HG03196 (cell line): ENCODE results near the gene SEC14L1.

Experiments used
- ATAC-seq: cut with Tn5 transposase; IDR thresholded peaks from one replicate; pipeline ENCODE4 v1.9.1; 2021; ENCODE audit not compliant: unreplicated experiment

SEC14L1 gene

DNA sequence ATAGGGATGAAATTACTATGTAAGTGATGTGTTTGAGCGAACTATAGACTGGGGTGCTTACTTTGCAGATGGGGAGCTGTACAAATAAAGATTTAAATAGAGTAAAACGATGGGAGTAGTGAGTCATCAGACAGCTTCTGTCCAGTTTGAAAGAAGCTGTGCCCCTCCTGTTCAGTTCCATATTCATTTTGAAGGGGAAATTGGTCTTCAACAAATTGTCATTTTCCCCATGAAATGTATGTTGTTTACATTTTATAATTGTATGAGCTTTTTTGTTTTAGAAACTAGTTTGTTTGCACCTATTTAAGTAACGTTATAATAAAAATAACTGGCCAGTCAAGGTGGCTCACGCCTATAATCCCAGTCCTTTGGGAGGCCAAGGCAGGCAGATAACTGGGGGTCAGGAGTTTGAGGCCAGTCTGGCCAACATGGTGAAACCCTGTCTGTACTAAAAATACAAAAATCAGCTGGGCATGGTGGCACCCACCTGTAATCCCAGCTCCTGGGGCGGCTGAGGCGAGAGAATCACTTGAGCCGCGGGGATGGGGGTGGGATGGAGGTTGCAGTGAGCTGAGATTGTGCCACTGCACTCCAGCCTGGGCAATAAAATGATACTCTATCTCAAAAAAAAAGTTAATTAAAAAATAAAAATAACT, 20.2 kb downstream of the SEC14L1 start:
- no peak for ATAC-seq

DNA sequence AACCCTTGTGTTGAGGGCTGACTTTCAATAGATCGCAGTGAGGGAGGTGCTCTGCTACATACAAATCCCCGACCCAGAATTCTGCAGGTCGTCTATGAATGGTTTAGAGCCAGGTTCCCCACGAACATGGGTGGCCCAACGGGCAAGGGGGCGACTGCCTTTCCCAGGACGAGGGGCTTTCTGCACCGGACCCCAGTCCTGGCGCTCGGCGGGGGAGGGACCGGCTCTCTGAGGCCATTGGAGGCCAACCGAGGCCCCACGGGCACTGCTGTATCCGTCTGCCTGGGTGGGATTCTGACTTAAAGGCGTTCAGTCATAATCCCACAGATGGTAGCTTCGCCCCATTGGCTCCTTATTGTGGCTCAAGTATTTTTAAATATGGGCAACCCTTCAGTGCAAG, 21.2 kb downstream of the SEC14L1 start:
- no peak for ATAC-seq

DNA sequence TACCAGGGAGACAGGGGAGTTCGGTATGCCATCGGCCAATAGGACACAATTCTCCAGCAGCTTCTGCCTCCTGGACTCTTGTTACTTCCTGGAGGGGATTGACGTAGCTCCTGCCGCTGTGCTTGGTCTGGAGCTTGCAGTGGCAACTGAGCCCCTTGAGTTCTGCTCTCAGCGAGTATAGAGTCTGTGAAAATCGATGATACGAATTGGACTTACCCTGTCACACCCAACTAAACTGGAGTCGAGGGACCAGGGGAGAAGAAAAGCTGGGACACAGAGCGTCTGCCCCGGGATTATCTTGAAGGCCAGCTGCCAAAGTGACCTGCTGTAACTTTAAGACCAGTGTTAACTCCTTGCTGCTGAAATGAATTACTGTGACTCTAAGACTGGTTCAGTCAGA, 22.2 kb downstream of the SEC14L1 start:
- ATAC-seq, result no peak

- no peak for ATAC-seq
Measured at GRCh38 chr17:77163511-77164280, 22.9 kb downstream of the SEC14L1 start.

DNA sequence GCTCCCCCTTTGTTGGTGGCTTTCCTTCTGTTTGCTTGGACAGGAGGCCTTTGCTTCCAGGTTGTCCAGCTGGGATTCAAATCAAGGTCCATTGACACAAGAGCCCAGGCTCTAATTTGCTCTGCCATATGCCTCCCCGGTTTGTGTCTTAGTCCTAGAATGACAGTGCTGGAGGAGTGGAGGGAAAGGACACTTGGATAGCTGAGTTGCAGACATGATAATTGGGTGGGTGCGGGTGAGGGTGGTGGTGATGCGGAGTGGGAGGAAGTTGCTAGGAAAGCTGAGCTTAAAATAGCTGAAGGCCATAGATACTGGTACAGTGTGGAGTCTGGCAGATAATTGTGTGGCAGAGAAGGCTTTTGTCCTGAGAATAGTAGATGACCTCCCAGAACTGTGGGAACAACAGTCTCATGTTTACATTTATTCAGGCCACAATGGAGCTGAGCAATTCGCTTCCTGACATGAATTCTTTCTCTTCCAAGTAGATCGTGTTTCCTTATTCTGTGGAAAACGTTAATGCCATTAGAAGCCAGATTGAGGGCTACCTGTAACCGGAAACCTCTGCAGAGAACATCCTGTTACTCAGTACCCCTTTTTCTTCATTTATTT, 23.8 kb downstream of the SEC14L1 start:
- no peak for ATAC-seq

DNA sequence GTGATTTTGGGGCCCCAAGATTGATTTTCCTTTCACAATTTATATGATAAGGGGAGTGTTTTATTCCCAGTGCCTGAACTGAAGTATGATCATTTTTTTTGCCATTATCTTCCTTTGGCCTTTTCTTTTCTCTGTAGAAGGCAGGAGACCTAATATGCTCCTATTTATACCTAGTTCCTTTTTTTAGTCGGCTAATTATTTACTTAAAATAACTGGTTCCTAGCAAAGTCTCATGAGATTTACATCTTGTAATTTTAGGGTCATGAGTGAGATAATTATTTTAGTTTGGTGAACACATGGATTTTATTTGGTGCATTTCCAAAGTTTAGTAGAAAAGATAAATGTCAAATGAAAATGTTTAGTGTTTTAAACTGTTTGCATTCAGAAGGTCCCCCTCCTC, 24.8 kb downstream of the SEC14L1 start:
- no peak for ATAC-seq

DNA sequence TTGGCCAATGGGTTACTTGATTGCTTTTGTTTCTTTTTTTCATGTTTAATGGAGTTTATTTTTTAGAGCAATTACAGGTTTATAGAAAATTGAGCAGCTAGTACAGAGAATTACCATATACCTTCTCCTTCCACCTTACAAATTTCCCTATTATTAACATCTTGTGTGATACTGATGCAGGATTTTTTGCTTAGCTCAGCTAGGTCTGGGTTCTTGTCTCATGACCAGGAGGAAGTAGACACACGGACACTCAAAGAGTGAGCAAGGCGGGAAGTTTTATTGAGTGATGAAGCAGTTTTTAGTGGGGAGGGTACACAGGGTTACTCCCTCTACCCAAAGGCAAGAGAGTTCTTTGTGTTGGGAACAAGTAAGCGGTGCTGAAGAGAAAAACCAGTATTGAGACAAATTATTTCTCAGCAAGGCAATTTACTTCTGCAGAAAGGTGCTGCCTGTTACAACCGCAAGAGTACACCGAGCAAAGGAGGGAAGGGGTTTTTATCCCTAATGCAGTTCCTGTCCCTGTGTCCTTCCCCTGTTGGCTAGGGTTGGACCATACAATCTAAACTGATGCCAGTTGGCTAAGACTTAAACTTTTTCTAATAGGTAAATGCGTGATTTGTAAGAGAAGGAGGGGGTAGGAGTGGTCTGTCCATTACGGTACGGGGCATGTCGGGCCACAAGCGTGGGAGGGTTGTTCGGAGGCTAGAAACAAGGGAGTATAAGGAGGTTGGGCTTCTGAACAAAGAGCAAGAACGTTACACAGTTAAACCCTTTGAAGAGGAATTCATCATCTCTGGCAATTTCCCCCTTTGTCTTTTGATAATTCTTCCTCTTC, 26.9 kb downstream of the SEC14L1 start:
- ATAC-seq, result no peak

GRCh38 chr17:77173104-77173503, 32.3 kb downstream of the SEC14L1 start:
- ATAC-seq, result no peak

DNA sequence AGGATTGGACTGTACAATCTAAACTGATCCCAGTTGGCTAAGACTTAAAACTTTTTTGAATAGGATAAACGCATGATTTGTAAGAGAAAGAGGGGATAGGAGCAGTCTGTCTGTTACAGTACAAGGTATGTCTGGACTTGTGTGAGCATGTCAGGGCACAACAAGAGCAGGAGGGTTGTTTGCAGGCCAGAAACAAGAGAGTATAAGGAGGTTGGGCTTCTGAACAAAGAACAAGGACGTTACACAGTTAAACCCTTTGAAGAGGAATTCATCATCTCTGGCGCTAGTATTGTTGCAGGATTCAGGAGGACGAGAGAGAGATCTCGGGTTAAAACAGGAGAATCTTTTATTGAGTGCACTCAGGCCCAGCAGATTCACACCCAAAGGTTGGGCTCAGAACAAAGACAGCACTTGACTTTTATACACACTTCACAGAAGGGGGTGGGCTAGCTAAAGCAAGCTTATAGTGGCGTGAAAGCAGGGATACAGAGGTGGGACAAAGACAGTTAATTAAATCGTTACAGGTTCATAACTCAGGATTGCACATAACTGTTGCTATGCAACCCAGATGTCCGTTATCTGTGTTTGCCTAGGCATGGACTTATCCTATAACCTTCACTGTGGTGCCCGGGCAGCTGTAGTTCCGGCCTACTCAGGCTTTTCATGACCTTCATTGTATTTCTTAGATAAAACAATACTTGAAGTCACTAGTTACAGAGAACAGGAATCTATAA, 34.3 kb downstream of the SEC14L1 start:
- no peak for ATAC-seq

DNA sequence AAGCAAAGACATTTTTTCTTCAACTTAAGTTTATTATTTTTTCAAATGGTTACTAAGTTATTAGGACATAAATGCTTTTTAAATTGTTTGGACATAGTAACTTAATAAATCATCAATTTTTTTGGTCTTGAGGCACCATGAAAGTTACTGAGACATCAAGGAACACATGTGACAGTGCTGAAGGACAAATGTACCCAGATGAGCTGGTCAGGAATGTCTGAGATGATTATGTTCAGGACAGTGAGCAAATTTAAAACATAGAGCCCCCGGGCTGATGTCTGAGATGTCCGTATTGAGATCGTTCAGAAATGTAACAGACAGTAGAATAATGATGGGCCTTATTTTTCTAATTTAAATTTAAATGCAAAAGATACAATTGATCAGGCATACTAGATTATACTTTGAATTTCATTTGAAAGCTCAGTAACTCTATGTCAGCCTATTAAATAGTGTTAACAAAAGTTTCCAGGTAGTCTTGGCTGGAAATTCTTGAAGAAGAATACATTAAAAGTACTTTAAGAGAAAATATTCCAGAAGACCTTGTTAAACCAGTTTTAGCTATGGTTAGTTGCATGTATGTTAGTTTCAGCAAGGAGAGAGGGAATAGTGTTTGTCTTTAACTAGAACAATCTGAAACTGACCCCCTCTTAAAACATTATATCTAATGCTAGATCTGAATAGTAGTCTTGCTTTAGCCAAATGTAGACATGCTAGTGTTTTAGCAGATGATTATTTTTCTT, 36.4 kb downstream of the SEC14L1 start:
- no peak for ATAC-seq

DNA sequence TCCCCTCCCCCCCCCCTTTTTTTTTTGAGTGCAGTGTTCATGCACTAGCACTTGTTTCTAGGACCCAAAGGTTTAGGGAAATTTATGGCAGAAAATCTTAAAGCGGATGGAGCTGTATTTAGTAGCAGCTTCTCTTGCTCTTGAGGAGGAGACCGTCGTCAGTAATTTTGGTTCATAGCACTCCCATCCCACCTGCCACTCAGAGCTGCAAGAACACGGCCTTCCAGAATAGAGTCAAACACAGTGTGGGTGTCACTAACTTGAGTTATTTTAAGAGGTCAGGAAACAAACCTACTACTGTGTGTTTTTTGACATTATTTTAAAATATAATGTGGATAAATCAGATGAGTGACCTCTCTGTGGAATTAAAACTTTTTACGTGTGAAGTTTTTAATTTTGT, 37.3 kb downstream of the SEC14L1 start:
- ATAC-seq, result no peak

DNA sequence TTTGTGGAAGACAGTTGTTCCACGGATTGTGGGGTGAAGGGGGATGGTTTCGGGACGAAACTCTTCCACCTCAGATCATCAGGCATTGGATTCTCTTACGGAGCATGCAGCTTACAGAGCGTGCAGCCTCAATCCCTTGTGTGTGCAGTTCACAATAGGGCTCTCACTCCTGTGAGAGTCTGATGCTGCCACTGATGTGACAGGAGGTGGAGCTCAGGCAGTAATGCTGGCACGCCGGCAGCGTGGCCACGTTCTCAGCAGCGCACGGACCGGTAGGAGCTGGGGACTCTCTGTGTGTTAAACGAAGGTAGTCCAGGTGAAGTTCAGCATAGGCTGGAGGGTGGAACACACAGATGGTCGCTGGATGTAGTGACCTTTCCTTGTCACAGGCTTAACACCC, 37.8 kb downstream of the SEC14L1 start:
- ATAC-seq, result no peak

GRCh38 chr17:77180503-77181357, 40.0 kb downstream of the SEC14L1 start:
- no peak for ATAC-seq

- no peak for ATAC-seq
Measured at GRCh38 chr17:77182205-77183172, 41.7 kb downstream of the SEC14L1 start.

DNA sequence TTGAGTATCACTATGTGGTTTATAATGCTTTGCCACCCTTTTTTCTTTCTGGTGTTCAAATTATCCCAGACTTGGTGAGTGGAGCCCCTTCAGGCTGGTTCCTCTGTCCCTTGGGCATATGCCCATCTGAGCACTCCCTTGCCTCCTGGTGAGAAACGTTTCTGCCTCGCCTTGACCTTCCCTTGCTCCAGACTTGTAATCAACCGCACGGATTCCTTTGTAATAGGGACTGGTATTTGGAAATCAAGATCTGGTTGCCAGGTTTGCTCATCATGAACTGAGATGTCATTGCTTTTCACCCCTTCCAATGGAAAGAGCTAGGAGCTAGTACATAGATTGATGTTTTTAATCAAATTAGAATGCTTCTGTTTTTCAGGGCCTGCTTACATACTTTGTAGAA, 43.7 kb downstream of the SEC14L1 start:
- ATAC-seq, result no peak

DNA sequence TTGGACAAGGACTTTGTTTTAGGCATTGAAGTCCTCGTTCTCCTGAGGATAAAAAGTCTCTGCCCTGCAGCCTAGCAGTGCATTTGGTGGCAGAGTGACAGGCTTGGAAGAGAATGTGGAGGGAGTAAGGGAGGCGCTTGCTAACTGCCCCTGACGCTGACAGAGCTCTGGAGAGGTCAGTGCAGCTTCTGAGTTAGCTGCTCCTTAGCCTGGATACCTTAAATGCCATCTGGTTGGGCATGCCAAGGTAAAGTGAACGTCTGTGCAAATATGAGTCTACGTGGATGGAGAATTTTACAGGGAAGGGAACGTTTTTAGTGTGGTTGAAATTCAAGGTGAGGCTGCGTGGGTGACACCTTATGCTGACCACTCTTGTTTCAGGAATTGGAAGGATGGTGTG, 44.4 kb downstream of the SEC14L1 start:
- no peak for ATAC-seq

- no peak for ATAC-seq
Measured at GRCh38 chr17:77186141-77186604, 45.4 kb downstream of the SEC14L1 start.
